Endothelial cell of umbilical vein (primary cell): ENCODE results near the gene CTTN. TPM values are rescaled to one million over a fixed set of nuclear protein-coding genes. Genes with fewer than 3 reads are reported as not detected.
A peak's percentile ranks its signal among the peaks of the same experiment; 100 is the strongest.
"Not testable (repeated sequence)": the region's sequence is repeated elsewhere in the genome, so short reads cannot be mapped to it uniquely, and the experiment has no call there.

Source experiments
- BruUV-seq: library from RNA; stranded (reverse); fragments of 400-500 nt; replicated peaks from 2 replicates; lab custom pipeline; 2021; lab: Mats Ljungman, UMichigan
- CTCF ChIA-PET: fragments of 300-600, 350-600 bp; sonication (Branson Sonifier 250); formaldehyde crosslinking; loops from one replicate; lab custom pipeline; 2021; ENCODE audit warnings: antibody characterized with exemption, inconsistent platforms; lab: Charles Lee
- POLR2A ChIA-PET: fragments of 300-600, 350-600 bp; sonication (Branson Sonifier 250); formaldehyde crosslinking; loops from one replicate; lab custom pipeline; 2021; ENCODE audit warnings: antibody characterized with exemption, inconsistent platforms; lab: Charles Lee
- DNase-seq: peaks from one replicate; pipeline ENCODE4 v3.0.0-alpha.2; 2011; ENCODE audit warnings: low read depth, low spot score
- FAIRE-seq: peaks from 2 replicates; lab custom pipeline; 2011; peaks lifted over from hg19 to GRCh38; lab: Jason Lieb, UNC
- H2AFZ ChIP-seq: 2 replicates; pipeline ENCODE4 v1.6.0; 2012; ENCODE audit warnings: low read depth, low read length, control low read depth, inconsistent platforms
- H3K27ac ChIP-seq: 2 replicates; pipeline ENCODE4 v1.5.1; 2011; ENCODE audit warnings: low read depth, mild to moderate bottlenecking, control low read depth, low read length, moderate library complexity; ENCODE audit not compliant: insufficient read depth
- H3K27me3 ChIP-seq, 2 experiments: 2 replicates each; pipeline versions ENCODE4 v1.6.0 to v1.6.1; 2011; ENCODE audit warnings: low read length in 2 of 2, mixed read lengths in 1 of 2; ENCODE audit not compliant: control insufficient read depth in 2 of 2, insufficient read depth in 2 of 2
- H3K36me3 ChIP-seq, 2 experiments: 2 replicates in 1 of 2; 3 replicates in 1 of 2; pipeline ENCODE4 v1.5.1; 2011; ENCODE audit warnings: low read length in 2 of 2, mild to moderate bottlenecking in 1 of 2, moderate library complexity in 1 of 2; ENCODE audit not compliant: control insufficient read depth in 2 of 2, insufficient read depth in 2 of 2; ENCODE audit errors: extremely low read depth in 1 of 2
- H3K4me1 ChIP-seq: 3 replicates; pipeline ENCODE4 v1.5.1; 2011; ENCODE audit warnings: mild to moderate bottlenecking, low read length; ENCODE audit not compliant: control insufficient read depth, insufficient read depth; ENCODE audit errors: extremely low read depth
- H3K4me2 ChIP-seq: 2 replicates; pipeline ENCODE4 v1.6.1; 2011; ENCODE audit warnings: low read length, control low read depth, mixed read lengths; ENCODE audit not compliant: insufficient read depth
- H3K4me3 ChIP-seq, 3 experiments: fragments of 200-600 bp in 1 of 3; sonication (generic), shearing (Covaris generic) in 1 of 3; replicated peaks in 1 of 3; 2 replicates each; pipeline ENCODE4 v1.5.1; 2011 to 2016; ENCODE audit warnings: control low read depth in 3 of 3, low read length in 3 of 3, mild to moderate bottlenecking in 2 of 3, inconsistent platforms in 1 of 3, low read depth in 1 of 3, moderate library complexity in 1 of 3; ENCODE audit not compliant: insufficient read depth in 1 of 3
- H3K79me2 ChIP-seq: 2 replicates; pipeline ENCODE4 v1.6.0; 2012; ENCODE audit warnings: low read length, inconsistent platforms; ENCODE audit not compliant: control insufficient read depth, insufficient read depth
- H3K9ac ChIP-seq: replicated peaks from 2 replicates; pipeline ENCODE3; 2011; ENCODE audit warnings: low read length, control low read depth; ENCODE audit not compliant: insufficient read depth; ENCODE audit errors: extremely low read depth
- H3K9me1 ChIP-seq: replicated peaks from 3 replicates; pipeline ENCODE4 v1.6.0; 2011; ENCODE audit warnings: mild to moderate bottlenecking, low read length; ENCODE audit not compliant: control insufficient read depth, insufficient read depth; ENCODE audit errors: extremely low read depth
- H3K9me3 ChIP-seq: replicated peaks from 2 replicates; pipeline ENCODE4 v1.5.1; 2012; ENCODE audit warnings: low read length, inconsistent platforms; ENCODE audit not compliant: control insufficient read depth, insufficient read depth
- H4K20me1 ChIP-seq: replicated peaks from 2 replicates; pipeline ENCODE3; 2011; ENCODE audit warnings: mild to moderate bottlenecking, low read length; ENCODE audit not compliant: control insufficient read depth, insufficient read depth; ENCODE audit errors: extremely low read depth
- EZH2 ChIP-seq: IDR thresholded peaks from 2 replicates; pipeline ENCODE4 v1.6.1; 2012; ENCODE audit warnings: borderline replicate concordance, low read depth, mild to moderate bottlenecking, moderate library complexity, low read length, inconsistent platforms; ENCODE audit not compliant: severe bottlenecking
- FOS ChIP-seq: IDR thresholded peaks from 2 replicates; pipeline ENCODE4 v1.6.1; 2011; ENCODE audit warnings: mild to moderate bottlenecking, low read length, moderate library complexity, borderline replicate concordance; ENCODE audit not compliant: insufficient read depth
- GATA2 ChIP-seq: IDR thresholded peaks from 2 replicates; pipeline ENCODE4 v1.7.0; 2011; ENCODE audit warnings: low read depth, mild to moderate bottlenecking, moderate library complexity, mixed read lengths, low read length; ENCODE audit not compliant: insufficient read length, insufficient read depth
- JUN ChIP-seq: IDR thresholded peaks from 2 replicates; pipeline ENCODE4 v1.6.1; 2011; ENCODE audit warnings: borderline replicate concordance, low read depth; ENCODE audit not compliant: insufficient read length, insufficient read depth
- POLR2A ChIP-seq: IDR thresholded peaks from 2 replicates; pipeline ENCODE4 v1.6.1; 2012; ENCODE audit warnings: low read depth, mild to moderate bottlenecking, control low read depth, low read length
- dilution Hi-C: fragments of 300-500 bp; cut with MboI; formaldehyde crosslinking; loops from one replicate; pipeline ENCODE4 v1.15.0; 2019; ENCODE audit warnings: low sequenced_read_pairs; ENCODE audit not compliant: extremely low pct_ligation_motif_present
- intact Hi-C: fragments of 100-400 bp; cut with micrococcal nuclease; formaldehyde crosslinking; loops from one replicate; pipeline ENCODE4 v1.10.0; 2022
- polyA plus RNA-seq, 4 experiments: library from polyadenylated mRNA; depleted of rRNA in 3 of 4; stranded (reverse) in 3 of 4; unstranded in 1 of 4; fragments of >200 nt; gene quantifications; 2 replicates each; pipeline versions ENCODE4 v1.2.1 to v1.2.3, GENCODE V29; 2011 to 2012; ENCODE audit warnings: missing spikeins in 1 of 4
- total RNA-seq: library from RNA; stranded (reverse); gene quantifications from 2 replicates; pipeline ENCODE4 v1.2.3, GENCODE V29; 2021

CTTN gene
- total and polyA plus RNA-seq, 2 donors (not counting 3 experiments of a cell fraction or from before 2014, with no cell fraction given) = 161 to 330 TPM

DNA sequence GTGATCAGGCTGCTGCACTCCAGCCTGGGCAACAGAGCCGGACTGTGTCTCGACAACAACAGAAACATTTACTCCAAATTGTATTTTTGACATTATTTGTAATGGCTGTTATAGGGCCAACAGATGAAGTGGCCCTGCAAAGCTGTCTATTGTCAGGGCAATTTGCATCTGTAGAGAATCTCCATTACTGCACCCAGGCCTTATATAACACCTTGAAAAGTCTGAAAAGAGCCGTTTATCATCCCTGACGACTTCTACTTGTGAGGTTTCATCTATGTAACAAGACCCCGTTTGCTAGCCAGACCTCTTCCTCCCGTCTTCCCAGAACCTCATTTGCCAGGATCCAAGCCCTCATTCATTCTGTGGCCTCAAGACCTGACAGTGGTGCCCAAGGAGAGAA, 9.1 kb upstream of the CTTN start:
- H2AFZ ChIP-seq = no peak overlapping the region
- intact Hi-C loops = no loop called here
- no peaks in the 10 kb centered on the region for H4K20me1 ChIP-seq
- POLR2A ChIA-PET = no interaction called here
- H3K4me1 ChIP-seq = no peaks in the 10 kb centered on the region
- CTCF ChIA-PET = no interaction called here
- H3K36me3 ChIP-seq = peaks cover 0 to 7% of the 10 kb centered on the region in 2 experiments
- TF ChIP-seq JUN (no peak), GATA2 (no peak), POLR2A (no peak), FOS (no peak), EZH2 (no peak)
- no TSS peak for BruUV-seq
- peak; percentile 40 for FAIRE-seq
- H3K9me3 ChIP-seq = no peaks in the 10 kb centered on the region
- H3K4me3 ChIP-seq = no peak overlapping the region
- H3K9ac ChIP-seq = no peak overlapping the region
- no peak for DNase-seq
- peaks cover 2% of the 10 kb centered on the region for H3K79me2 ChIP-seq
- no peak overlapping the region for H3K4me2 ChIP-seq
- H3K9me1 ChIP-seq = no peaks in the 10 kb centered on the region
- H3K27ac ChIP-seq = no peak overlapping the region
- H3K27me3 ChIP-seq = no peaks in the 10 kb centered on the region
- dilution Hi-C loops = no loop called here

DNA sequence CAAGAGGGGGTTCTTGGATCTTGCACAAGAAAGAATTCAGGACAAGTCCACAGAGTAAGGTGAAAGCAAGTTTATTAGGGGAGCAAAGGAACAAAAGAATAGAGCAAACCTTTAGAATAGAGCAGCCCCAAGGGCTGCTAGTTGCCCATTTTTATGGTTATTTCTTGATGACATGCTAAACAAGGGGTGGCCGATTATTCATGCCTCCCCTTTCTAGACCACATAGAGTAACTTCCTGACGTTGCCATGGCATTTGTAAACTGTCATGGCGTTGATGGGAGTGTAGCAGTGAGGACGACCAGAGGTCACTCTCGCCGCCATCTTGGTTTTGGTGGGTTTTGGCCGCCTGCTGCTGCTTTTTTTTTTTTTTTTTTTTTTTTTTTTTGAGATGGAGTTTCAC, 7.4 kb upstream of the CTTN start:
- BruUV-seq, H4K20me1 ChIP-seq, H3K9me1 ChIP-seq, H3K36me3 ChIP-seq, H3K27me3 ChIP-seq, CTCF ChIA-PET, H3K4me1 ChIP-seq, H3K4me2 ChIP-seq, H3K9me3 ChIP-seq, intact Hi-C loops, H3K27ac ChIP-seq, FAIRE-seq, H3K9ac ChIP-seq, H3K79me2 ChIP-seq, POLR2A ChIA-PET, H2AFZ ChIP-seq, DNase-seq, dilution Hi-C loops, H3K4me3 ChIP-seq: not testable (repeated sequence)
